ENCODE results near the gene WRNIP1.
"Not testable (repeated sequence)": the region's sequence is repeated elsewhere in the genome, so short reads cannot be mapped to it uniquely, and the experiment has no call there.

GRCh38 chr6:2801687-2802086 lies 36.5 kb downstream of the WRNIP1 start:
- not testable (repeated sequence) for TF ChIP-seq POLR2A (IDR thresholded peaks at IDR 0.05)
- TF ChIP-seq, protein P1, sequence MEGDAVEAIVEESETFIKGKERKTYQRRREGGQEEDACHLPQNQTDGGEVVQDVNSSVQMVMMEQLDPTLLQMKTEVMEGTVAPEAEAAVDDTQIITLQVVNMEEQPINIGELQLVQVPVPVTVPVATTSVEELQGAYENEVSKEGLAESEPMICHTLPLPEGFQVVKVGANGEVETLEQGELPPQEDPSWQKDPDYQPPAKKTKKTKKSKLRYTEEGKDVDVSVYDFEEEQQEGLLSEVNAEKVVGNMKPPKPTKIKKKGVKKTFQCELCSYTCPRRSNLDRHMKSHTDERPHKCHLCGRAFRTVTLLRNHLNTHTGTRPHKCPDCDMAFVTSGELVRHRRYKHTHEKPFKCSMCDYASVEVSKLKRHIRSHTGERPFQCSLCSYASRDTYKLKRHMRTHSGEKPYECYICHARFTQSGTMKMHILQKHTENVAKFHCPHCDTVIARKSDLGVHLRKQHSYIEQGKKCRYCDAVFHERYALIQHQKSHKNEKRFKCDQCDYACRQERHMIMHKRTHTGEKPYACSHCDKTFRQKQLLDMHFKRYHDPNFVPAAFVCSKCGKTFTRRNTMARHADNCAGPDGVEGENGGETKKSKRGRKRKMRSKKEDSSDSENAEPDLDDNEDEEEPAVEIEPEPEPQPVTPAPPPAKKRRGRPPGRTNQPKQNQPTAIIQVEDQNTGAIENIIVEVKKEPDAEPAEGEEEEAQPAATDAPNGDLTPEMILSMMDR (IDR thresholded peaks at IDR 0.05) = not testable (repeated sequence)
